GM18861 (cell line): ENCODE data around the gene CCNG2.

Experiments used
- ATAC-seq: cut with Tn5 transposase; IDR thresholded peaks from one replicate; pipeline ENCODE4 v1.9.1; 2021; ENCODE audit not compliant: unreplicated experiment

The CCNG2 gene

DNA sequence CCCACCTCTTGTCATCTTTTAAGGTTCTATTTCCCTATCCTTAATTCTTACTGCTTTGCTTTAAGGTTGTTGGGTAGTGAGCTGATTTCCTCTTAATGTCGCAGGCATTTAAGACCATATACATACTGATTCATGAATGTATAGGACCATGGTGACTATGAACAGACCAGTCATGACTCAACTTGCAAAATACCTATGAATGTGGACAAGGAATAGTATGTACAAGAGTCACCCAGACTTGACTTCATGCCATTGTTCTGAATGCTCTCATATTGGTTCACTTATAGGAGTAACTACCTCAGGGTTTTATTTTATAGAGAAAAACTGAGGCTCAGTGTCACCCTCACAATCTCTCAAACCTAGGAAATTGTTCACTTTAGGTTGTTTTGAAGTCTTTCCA lies 44.3 kb downstream of the CCNG2 start:
- ATAC-seq = no peak

GRCh38 chr4:77201857-77202256 lies 44.9 kb downstream of the CCNG2 start:
- no peak for ATAC-seq

DNA sequence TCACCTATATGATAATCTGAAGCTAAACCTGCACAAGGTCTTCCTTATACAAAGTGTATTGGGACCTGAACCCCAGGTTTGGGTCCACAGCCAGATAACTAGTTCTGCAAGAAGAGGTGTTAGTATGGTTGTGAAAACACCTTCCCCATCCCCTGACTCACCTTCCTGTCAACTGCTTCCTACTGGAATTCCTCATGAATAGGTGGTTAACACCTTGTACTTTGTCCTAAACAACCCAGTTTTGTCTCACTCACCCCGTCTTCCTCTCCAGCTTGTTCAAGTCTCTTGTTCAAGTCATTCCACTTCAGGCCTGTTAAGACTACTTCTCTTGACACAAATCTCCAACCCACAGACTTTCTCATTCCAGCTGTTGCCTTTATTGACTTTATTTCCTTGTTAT lies 45.5 kb downstream of the CCNG2 start:
- ATAC-seq = no peak

GRCh38 chr4:77203380-77204197 lies 46.6 kb downstream of the CCNG2 start:
- ATAC-seq = peak; percentile 53

- ATAC-seq = no peak
Observed at GRCh38 chr4:77204621-77205020, 47.6 kb downstream of the CCNG2 start.

DNA sequence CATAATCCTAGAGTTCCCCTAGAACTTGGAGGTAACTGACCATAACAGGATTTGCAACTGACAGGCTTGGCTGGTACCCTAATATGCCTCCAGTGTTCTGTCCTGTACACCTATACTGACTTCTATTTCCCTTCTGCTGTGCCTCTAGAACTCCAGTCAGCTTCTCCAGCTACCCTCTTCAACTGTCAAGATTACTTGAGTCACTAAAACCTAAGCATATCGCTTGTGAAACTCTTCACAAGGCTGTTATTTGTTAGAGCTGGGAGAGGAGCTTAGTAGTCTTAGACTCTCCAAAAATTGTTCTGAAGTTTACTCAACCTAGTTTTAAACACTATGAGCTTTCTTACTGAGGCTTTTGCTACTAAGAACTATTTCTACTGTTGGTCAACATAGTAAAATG lies 52.0 kb downstream of the CCNG2 start:
- ATAC-seq = no peak

- ATAC-seq = no peak
Observed at GRCh38 chr4:77209936-77210335, 52.9 kb downstream of the CCNG2 start.

DNA sequence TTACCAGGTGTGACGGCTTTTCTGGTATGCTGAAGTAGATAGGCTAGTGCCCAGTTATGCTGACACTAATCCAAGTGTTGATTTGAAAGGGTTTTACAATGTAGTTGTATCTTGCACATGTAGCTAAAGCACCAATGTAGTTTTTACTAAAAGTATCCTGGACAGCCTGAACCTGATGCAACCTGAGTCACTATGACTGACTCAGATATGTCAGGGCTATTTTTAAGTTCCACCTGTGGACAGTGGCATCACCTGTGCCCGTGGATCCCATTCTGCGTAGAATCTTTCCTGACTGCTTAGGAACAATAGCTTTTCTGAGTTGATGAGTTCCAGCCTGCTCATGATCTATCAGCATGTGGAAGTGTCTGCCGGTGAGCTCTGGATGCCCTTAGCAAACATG lies 58.1 kb downstream of the CCNG2 start:
- no peak for ATAC-seq

DNA sequence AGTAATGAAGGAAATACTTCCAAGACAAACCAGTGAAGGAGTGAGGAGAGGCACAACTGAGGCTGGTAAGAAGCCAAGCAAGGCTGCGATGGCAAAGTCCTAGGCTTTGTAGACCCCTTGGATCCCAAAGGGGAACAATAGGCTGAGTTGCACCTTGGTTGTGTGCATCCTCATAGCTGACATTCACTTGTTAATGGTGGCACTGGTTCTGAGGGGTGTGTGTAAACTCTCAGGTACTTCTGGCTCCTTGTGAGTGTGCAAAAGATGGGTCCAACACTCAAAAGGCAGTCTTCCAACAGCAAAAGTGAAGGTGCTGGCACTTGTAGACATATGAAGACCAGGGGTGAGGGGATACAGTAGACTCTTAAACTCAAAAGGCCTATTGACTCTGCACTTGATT lies 60.5 kb downstream of the CCNG2 start:
- no peak for ATAC-seq

DNA sequence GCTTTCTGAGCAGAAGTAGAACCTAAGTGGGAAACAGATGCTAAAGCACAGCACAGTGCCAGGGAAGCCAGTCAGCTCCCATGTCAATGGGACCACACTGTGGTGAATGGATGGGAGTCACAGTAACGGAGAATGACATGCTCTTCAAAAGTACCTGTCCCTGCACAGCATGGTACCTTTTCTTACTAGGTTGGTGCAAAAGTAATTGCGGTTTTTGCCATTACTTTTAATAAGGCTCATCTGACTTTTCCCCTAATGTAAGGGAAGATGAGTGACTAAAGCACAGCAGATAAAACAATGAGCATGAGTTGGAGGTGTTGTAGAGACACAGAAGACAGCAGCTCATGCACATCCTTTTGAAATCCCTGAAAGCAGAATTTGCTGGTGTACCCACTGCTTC lies 62.3 kb downstream of the CCNG2 start:
- ATAC-seq = no peak
